ENCODE data around the gene CMSS1. TPM values are rescaled to one million over a fixed set of nuclear protein-coding genes. Genes with fewer than 3 reads are reported as not detected.

Gene CMSS1
- polyA plus RNA-seq, 1 donor from 2014 or later: 31.8 TPM

DNA sequence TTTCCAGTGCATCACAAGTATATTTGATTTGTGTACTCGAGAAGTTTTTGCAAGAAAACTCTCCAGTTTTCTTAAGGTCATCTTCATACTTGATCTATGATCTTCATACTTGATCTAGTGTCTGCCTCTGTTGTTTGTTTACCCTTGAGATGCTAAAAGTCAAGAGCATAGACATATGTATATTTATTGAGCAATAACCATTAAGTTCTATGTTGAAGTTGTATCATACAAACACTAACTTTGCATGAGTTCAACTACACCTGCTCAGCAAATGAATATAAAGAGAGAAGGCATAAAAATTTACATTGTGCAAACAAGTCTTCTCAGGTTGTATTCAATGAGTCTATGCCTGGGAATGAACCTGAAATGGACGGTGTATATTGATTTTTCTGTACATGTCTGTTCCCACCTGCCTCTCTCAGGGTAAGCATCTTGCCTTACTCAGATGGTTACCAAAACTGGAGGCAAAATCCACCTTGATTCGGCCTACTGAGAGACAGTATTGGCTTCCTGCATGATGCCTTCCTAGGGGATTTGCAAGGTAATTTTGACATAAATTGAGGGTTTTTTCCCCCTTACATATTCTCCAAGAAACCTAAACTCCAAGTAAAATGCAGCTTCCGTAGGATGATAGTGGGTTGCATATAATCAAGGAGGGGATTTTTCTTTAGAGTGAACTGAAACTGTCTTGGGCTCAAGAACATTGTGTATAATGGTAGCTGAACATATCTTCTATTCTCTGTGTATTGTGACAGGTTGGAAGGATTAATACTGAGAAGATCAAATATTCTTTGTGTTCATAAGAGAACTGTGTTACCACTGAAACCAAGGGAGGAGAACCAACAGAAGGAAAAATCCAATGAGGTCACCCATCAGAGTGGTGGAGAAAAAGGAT, 186.2 kb downstream of the CMSS1 start:
- H3K9me2 ChIP-seq (ENCODE audit: insufficient read depth, low read length): no peaks in the 10 kb centered on the region
- no peaks in the 10 kb centered on the region for H3K9me3 ChIP-seq (ENCODE audit: low read length)
- no peak overlapping the region for H2AFZ ChIP-seq (ENCODE audit: low read depth, low read length)
- H3K9ac ChIP-seq (ENCODE audit: low read length): no peak overlapping the region
- H3K4me3 ChIP-seq (ENCODE audit: low read length): no peak overlapping the region
- no peak for TF ChIP-seq SMC3 (conservative IDR thresholded peaks at IDR 0.05; ENCODE audit: poor library complexity)
- TF ChIP-seq MXI1 (conservative IDR thresholded peaks at IDR 0.05; ENCODE audit: poor library complexity, severe bottlenecking): no peak
- TF ChIP-seq, protein P1, sequence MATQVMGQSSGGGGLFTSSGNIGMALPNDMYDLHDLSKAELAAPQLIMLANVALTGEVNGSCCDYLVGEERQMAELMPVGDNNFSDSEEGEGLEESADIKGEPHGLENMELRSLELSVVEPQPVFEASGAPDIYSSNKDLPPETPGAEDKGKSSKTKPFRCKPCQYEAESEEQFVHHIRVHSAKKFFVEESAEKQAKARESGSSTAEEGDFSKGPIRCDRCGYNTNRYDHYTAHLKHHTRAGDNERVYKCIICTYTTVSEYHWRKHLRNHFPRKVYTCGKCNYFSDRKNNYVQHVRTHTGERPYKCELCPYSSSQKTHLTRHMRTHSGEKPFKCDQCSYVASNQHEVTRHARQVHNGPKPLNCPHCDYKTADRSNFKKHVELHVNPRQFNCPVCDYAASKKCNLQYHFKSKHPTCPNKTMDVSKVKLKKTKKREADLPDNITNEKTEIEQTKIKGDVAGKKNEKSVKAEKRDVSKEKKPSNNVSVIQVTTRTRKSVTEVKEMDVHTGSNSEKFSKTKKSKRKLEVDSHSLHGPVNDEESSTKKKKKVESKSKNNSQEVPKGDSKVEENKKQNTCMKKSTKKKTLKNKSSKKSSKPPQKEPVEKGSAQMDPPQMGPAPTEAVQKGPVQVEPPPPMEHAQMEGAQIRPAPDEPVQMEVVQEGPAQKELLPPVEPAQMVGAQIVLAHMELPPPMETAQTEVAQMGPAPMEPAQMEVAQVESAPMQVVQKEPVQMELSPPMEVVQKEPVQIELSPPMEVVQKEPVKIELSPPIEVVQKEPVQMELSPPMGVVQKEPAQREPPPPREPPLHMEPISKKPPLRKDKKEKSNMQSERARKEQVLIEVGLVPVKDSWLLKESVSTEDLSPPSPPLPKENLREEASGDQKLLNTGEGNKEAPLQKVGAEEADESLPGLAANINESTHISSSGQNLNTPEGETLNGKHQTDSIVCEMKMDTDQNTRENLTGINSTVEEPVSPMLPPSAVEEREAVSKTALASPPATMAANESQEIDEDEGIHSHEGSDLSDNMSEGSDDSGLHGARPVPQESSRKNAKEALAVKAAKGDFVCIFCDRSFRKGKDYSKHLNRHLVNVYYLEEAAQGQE (IDR thresholded peaks at IDR 0.05; ENCODE audit: borderline replicate concordance): no peak
- TF ChIP-seq RAD21 (conservative IDR thresholded peaks at IDR 0.05): no peak
- no peak for TF ChIP-seq EZH2 (IDR thresholded peaks at IDR 0.05; ENCODE audit: borderline replicate concordance, insufficient read depth, low read length, poor library complexity, severe bottlenecking)
- TF ChIP-seq, protein P2, sequence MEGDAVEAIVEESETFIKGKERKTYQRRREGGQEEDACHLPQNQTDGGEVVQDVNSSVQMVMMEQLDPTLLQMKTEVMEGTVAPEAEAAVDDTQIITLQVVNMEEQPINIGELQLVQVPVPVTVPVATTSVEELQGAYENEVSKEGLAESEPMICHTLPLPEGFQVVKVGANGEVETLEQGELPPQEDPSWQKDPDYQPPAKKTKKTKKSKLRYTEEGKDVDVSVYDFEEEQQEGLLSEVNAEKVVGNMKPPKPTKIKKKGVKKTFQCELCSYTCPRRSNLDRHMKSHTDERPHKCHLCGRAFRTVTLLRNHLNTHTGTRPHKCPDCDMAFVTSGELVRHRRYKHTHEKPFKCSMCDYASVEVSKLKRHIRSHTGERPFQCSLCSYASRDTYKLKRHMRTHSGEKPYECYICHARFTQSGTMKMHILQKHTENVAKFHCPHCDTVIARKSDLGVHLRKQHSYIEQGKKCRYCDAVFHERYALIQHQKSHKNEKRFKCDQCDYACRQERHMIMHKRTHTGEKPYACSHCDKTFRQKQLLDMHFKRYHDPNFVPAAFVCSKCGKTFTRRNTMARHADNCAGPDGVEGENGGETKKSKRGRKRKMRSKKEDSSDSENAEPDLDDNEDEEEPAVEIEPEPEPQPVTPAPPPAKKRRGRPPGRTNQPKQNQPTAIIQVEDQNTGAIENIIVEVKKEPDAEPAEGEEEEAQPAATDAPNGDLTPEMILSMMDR (IDR thresholded peaks at IDR 0.05; ENCODE audit: poor library complexity, severe bottlenecking): no peak
- TF ChIP-seq EP300 (conservative IDR thresholded peaks at IDR 0.05; ENCODE audit: poor library complexity, severe bottlenecking): no peak
- no peak for TF ChIP-seq TAF1 (IDR thresholded peaks at IDR 0.05; ENCODE audit: low read depth)
- TF ChIP-seq POLR2AphosphoS5 (IDR thresholded peaks at IDR 0.05): no peak
- H3K79me2 ChIP-seq (replicated peaks; ENCODE audit: insufficient read depth, low read length): no peaks in the 10 kb centered on the region
- no peaks in the 10 kb centered on the region for H3F3A ChIP-seq (ENCODE audit: insufficient read depth, low read length, poor library complexity, severe bottlenecking)
- H3K27ac ChIP-seq (ENCODE audit: low read length): peak overlapping the region; percentile 4
- H3K27me3 ChIP-seq (ENCODE audit: insufficient read depth, low read depth, low read length): no peaks in the 10 kb centered on the region
- H4K20me1 ChIP-seq (ENCODE audit: insufficient read depth): no peaks in the 10 kb centered on the region
- H3K36me3 ChIP-seq (ENCODE audit: insufficient read depth, low read length): no peaks in the 10 kb centered on the region
- H3K4me2 ChIP-seq (ENCODE audit: low read length): no peak overlapping the region

DNA sequence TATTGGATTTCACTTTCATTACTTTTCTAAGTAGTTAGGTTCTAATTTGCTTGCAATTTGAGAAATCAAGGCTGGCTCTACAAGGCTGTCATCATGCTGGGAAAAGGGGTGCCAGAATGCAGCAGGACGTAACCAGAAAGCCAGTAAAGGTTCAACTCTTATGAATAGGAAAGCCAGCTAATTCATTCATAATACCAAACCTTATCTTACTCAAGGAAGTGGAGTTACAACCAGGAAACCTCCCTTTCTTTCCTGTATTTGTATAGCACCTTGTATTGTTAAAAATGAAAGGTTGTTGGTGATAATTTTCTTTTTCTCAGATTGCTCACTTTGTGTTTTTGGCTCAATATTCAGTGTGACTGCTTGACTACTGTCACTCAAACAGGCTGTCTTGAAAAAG, 187.3 kb downstream of the CMSS1 start:
- Histone ChIP-seq H3K4me2 (ENCODE audit: low read length) (no peak overlapping the region), H3K36me3 (ENCODE audit: insufficient read depth, low read length) (no peaks in the 10 kb centered on the region), H2AFZ (ENCODE audit: low read depth, low read length) (no peak overlapping the region), H3K9me2 (ENCODE audit: insufficient read depth, low read length) (no peaks in the 10 kb centered on the region), H3K9ac (ENCODE audit: low read length) (no peak overlapping the region), H3K79me2 (replicated peaks; ENCODE audit: insufficient read depth, low read length) (no peaks in the 10 kb centered on the region), H4K20me1 (ENCODE audit: insufficient read depth) (no peaks in the 10 kb centered on the region), H3K27me3 (ENCODE audit: insufficient read depth, low read depth, low read length) (no peaks in the 10 kb centered on the region), H3F3A (ENCODE audit: insufficient read depth, low read length, poor library complexity, severe bottlenecking) (no peaks in the 10 kb centered on the region), H3K4me3 (ENCODE audit: low read length) (no peak overlapping the region), H3K27ac (ENCODE audit: low read length) (no peak overlapping the region), H3K9me3 (ENCODE audit: low read length) (no peaks in the 10 kb centered on the region)
- TF ChIP-seq, protein P2 (IDR thresholded peaks at IDR 0.05; ENCODE audit: poor library complexity, severe bottlenecking): no peak
- TF ChIP-seq TAF1 (IDR thresholded peaks at IDR 0.05; ENCODE audit: low read depth): no peak
- no peak for TF ChIP-seq EZH2 (IDR thresholded peaks at IDR 0.05; ENCODE audit: borderline replicate concordance, insufficient read depth, low read length, poor library complexity, severe bottlenecking)
- no peak for TF ChIP-seq EP300 (conservative IDR thresholded peaks at IDR 0.05; ENCODE audit: poor library complexity, severe bottlenecking)
- TF ChIP-seq MXI1 (conservative IDR thresholded peaks at IDR 0.05; ENCODE audit: poor library complexity, severe bottlenecking): no peak
- TF ChIP-seq, protein P1 (IDR thresholded peaks at IDR 0.05; ENCODE audit: borderline replicate concordance): no peak
- no peak for TF ChIP-seq RAD21 (conservative IDR thresholded peaks at IDR 0.05)
- TF ChIP-seq POLR2AphosphoS5 (IDR thresholded peaks at IDR 0.05): no peak
- no peak for TF ChIP-seq SMC3 (conservative IDR thresholded peaks at IDR 0.05; ENCODE audit: poor library complexity)
